Epithelial cell of proximal tubule (primary cell): ENCODE data around the gene EIF4EBP2. TPM values are rescaled to one million over a fixed set of nuclear protein-coding genes. Genes with fewer than 3 reads are reported as not detected.
A peak's percentile ranks its signal among the peaks of the same experiment; 100 is the strongest.

Source experiments
- DNase-seq: peaks from one replicate; pipeline ENCODE4 v3.0.0-alpha.2; 2011; ENCODE audit warnings: low read depth
- H3K4me3 ChIP-seq: 2 replicates; pipeline ENCODE4 v1.5.1; 2011; ENCODE audit warnings: low read depth, mild to moderate bottlenecking, low read length
- total RNA-seq: library from RNA; depleted of rRNA; stranded (reverse); fragments of >200 nt; gene quantifications from 2 replicates; pipeline ENCODE4 v1.2.3, GENCODE V29; 2015
- TF ChIP-seq, protein P1 (sequence below): conservative IDR thresholded peaks from 2 replicates; pipeline ENCODE4 v1.5.1; 2012; ENCODE audit warnings: low read depth, mild to moderate bottlenecking, low read length

Gene EIF4EBP2
- total RNA-seq, 1 donor from 2014 or later: 24.3 TPM

DNA sequence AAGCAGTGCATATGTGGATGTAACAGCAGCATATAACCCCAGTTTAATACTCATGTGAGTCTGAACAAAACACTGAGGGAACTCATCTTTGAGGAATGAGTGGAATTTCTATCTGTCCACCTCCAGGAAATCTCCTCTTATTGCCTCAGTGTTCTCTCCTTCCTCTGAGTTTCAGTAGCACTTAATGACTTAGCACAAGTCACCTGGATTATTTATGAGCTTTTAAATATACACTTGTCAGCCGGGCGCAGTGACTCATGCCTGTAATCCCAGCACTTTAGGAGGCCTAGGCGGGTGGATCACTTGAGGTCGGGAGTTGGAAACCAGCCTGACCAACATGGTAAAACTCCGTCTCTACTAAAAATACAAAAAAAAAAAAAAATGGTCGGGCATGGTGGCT is 25.8 kb upstream of the EIF4EBP2 start:
- peak; percentile 97 for DNase-seq
- TF ChIP-seq, protein P1, sequence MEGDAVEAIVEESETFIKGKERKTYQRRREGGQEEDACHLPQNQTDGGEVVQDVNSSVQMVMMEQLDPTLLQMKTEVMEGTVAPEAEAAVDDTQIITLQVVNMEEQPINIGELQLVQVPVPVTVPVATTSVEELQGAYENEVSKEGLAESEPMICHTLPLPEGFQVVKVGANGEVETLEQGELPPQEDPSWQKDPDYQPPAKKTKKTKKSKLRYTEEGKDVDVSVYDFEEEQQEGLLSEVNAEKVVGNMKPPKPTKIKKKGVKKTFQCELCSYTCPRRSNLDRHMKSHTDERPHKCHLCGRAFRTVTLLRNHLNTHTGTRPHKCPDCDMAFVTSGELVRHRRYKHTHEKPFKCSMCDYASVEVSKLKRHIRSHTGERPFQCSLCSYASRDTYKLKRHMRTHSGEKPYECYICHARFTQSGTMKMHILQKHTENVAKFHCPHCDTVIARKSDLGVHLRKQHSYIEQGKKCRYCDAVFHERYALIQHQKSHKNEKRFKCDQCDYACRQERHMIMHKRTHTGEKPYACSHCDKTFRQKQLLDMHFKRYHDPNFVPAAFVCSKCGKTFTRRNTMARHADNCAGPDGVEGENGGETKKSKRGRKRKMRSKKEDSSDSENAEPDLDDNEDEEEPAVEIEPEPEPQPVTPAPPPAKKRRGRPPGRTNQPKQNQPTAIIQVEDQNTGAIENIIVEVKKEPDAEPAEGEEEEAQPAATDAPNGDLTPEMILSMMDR: no peak
- no peak overlapping the region for H3K4me3 ChIP-seq

DNA sequence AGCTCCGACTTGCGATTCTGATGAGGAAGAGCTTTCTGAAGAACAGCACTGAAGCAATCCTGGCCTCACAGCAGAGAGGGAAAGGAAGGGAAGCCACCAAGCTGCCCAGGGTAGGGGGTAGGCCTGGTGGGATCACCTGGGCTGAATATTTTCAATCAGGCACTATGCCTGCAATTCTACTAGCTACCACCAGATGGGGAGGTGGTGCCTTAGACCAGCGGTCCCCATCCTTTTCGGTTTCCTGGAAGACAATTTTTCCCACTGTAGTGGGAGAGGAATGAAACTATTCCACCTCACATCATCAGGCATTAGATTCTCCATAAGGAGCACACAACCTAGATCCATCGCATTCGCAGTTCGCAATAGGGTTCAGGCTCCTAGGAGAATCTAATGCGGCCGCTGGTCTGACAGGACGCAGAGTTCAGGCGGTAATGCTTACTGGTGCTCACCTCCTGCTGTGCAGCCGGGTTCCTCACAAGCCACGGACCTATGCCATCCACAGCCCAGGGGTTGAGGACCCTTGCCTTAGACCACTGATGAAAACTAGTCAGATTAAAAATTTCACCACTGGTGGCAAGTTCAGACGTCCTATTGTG is 24.3 kb upstream of the EIF4EBP2 start:
- no peak for DNase-seq

DNA sequence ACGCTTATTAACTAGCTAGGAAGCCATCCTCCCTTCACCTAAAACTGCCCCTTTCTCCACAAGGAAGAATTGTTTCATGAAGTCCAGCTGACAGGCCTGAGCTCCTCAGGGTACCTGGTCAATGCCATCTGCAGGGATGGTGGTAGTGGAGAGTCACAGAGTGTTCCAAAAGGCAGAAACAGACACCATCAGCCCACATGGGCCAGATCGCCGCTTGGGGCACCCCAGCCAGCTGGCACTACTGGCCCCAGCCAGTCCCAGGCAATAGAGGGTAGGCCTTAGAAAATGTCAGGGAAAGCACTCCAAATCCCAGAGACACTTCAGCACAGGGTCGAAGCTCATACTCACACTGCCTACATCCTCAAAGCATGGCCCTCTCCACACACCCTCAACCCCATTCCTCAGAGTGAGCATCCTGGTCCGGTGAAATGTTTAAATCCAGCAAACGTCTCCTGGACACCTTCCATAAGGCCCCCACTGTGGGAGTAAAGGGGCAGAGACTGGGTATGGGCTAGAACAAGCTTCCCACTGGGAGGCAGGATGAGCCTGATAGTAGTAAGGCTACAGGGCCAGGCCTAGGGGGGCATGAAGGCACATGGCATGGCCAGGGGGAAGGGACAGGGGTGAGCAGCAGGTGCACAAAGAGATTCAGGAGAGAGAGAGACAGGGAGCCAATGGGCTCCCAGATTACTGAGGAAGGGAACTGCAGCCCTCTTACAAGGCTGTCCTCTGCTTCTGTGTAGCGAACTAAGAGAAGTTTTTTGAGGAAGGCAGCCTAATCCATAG is 23.4 kb upstream of the EIF4EBP2 start:
- no peak overlapping the region for H3K4me3 ChIP-seq
- no peak for DNase-seq
- TF ChIP-seq, protein P1: no peak

More for the DNA sequence above, 24.3 kb upstream of the EIF4EBP2 start:
- no peak overlapping the region for H3K4me3 ChIP-seq
- TF ChIP-seq, protein P1: peak; percentile 67

DNA sequence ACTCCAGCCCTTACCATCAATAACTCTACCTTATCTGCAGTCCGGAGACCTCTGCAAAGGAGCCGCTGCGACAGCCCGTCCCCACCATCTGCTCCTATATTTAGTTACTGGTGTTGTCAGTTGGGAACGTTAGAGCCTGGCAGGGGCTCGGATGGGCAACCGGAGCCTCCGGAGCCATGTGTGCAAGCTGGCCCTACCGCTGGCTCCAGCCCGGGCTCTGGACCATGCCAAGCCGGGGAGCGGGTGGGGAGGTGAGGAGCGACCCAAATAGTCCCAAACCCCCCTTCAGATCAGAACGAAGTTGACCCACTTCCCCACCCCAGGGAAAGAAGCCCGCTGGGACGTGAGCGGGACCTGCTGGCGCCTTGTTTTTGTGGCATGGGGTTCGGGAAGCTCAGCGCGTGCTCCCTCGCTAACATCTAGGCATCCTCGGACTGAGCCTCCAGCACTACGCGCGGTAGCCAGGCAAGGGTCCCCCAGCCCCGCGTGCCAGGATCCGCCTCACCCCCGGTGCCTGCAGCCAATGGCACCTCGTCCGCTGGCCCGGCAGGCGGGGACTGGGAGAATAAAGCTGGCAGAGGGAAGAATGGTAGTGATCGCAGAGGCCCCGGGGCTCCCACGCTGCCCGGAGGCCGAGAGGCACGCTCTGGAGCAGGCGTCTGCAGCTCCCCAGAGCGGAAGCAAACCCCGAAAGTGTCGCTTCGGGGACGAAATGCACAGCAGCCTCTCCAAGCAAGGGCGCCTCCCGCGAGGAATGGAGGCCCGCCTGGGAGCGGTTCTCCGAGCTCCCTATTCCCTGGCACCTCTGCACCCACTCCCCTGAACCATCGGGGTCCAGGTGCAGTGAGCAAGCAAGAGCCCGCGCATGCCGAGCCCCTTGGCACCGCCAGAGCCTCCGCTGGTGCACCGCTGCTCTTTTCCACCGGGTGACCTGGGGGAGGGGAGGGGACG is 22.2 kb upstream of the EIF4EBP2 start:
- DNase-seq: no peak
- TF ChIP-seq, protein P1: no peak
- peak overlapping the region; percentile 76 for H3K4me3 ChIP-seq

DNA sequence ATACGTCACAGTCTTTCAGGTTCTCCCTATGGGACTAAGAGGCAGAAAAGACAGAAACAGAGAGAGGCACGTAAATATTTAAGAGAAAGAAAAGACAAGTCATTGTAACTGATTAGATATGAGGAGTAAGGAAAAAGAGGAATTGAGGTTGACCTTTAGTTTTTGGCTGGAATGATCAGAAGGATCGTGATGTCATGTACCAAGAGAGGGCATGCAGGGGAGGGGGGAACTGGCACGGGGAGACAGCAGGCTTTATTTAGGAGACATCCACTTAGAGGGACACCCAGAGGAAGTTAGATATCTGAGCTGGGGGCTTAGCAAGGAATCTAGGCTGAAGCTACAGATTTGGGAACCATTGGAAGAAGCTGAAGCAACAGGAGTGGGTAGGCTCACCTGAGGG is 12.3 kb upstream of the EIF4EBP2 start:
- H3K4me3 ChIP-seq: no peak overlapping the region
- no peak for DNase-seq
- TF ChIP-seq, protein P1: no peak

DNA sequence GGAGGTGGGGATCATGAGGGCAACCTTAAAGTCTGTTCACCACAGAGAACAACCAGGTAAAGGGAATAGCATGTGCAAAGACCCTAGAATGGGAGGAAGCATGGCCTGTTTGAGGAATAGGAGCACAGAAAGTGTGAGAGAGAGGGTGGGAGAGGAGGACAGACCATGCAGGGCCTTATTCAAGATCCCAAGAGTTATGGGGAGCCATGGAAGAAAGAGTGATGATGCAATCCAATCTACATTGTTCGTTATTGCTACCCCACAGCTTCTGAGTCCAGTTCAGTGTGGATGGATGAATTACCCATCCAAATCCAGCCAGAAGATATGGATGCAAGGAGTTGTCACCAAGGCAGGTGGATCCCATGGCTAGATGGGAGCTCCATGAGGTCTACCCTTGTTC is 7.8 kb upstream of the EIF4EBP2 start:
- no peak for DNase-seq
- no peak overlapping the region for H3K4me3 ChIP-seq
- TF ChIP-seq, protein P1: no peak
